Measurements from ENCODE around the gene KRTAP10-11.
"Not testable (repeated sequence)": the region's sequence is repeated elsewhere in the genome, so short reads cannot be mapped to it uniquely, and the experiment has no call there.

Gene KRTAP10-11

DNA sequence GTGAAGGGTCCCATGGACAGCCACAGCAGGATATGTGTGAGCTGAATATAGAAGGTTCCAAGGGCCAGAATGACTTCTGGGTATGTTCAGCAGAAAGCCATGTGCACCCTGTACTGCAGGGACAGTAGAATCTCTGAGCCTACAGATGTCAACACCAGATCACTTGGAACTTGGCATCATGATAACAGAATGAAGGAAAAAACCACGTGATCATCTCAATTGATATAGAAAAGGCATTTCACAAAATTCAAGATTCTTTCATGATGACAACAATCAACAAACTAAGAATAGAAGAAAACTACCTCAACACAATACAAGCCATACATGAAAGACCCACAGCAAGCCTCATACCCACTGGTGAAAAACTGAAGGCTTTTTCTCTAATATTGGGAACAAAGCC is 21.4 kb downstream of the KRTAP10-11 start:
- no peak for DNase-seq

DNA sequence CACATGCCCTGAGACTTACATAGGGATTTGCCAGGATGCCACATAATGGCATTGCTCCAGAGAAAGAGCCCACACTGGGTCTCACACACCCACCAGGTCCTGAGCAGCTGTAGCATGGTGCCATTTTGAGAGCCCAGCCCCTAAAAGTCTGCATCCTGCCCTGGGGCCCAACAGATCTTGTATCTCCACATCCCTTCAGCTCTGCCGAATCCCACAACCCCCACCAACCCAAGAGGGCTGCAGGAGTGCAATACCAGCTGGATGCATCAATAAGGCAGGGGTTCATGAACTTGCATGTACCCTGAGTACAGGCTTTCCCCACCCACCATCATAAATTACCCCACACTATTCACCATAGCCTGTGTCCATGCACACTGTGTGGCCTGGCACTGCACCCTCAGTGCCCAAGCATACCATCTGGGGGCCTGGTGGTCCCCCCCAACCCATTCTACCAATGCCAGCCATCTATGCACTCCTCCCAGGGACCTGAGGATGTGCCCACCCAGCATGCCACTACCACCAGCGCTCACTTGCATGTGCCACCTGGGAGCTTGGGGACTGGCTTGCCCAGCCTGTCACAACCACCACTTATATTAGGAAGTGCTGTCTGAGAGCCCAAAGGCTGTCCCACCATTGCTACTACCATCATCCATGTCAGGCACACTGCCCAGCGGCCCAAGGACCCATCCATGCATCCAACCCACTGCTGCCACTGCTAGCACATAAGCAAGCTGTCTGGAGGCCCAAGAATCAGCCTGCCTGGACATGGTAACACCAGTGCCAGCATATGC is 24.6 kb downstream of the KRTAP10-11 start:
- no peak for DNase-seq

DNA sequence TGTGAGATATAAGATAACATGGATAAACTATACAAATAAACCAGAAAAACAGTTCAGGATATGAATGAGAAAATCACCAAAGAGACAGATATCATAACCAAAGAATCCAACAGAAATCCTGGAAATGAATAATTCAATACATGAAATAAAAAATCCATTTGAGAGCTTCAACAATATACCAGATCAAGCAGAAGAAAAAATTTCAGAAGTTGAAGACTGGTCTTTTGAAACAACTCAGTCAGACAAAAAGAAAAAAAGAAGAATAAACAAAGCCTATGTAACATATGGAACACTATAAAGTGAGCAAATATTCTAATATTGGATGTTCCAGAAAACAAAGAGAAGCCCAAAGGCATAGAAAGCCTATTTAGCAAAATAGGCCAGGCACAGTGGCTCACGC is 25.7 kb downstream of the KRTAP10-11 start:
- DNase-seq, result no peak

DNA sequence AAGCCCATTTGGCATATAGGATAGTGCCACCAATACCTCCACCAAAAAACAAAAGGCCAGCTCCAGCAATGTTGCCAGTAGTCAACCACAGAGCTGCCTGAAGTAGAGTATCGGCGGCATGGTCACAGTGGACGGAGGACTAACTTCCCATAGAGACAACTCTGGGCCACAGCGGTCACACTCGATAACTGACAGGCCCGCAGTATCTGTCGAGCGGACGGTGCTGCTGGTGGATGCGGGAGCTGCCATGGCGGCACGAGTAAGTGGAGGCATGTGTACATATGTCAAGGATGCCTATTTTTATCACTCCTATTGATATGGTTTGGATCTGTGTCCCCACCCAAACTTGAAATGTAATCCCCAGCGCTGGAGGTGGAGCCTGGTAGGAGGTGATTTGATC is 31.7 kb downstream of the KRTAP10-11 start:
- DNase-seq, result no peak

DNA sequence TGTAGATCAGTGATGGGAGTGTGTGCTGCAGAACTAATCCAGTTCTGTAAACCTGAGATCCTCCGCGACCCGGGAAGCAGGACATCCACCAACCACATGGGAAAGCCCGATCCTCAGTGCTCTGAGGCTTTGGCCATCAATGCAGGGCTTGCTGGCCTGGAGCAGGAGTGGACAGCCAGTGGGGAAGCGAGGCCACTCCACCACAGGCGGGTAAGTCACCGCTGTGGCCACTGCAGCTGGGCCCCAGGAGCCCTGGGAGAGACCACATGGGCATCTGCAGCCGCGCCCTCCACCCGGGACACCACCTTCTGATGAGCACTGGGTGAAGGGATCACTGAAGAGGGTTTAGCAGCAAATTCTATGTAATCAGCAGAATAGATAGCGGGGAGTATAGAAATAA is 34.9 kb downstream of the KRTAP10-11 start:
- no peak for DNase-seq

DNA sequence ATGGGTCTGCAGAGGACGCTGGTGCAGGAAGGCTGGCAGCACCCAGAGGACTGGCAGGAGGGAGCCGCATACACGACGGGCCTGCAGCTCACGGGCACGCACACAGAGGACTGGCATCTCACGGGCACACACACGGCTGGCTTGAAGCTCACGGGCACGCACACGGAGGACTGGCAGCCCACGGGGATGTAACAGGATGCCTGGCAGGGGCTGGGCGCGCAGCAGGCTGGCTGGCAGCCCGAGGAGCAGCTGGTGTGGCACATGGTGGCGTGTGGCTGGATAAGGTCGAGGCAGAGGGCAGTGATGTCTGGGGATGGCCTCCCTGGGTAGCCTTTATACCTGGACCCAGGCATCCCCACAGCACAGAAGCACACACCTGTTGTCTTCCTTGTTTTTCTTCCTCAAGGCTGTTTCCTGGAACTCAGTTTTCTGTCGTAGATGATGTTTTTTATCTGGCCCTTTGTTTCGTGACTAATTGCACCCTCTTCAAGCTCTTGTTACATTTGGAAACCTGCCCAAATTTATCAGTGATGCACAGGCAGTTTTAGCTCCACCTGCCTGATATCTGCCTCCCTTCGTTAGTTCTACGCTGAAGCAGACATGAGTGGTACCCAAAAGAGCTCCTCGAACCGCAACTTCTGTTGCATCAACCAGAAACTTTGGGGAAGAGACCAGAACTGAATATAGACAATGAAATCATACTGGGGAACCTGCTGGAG is 35.8 kb downstream of the KRTAP10-11 start, which contains the start of gene KRTAP12-1:
KRTAP12-1 (minus strand) TSS at position 303 of the 719 bp plus-strand sequence; CDS start at position 263, 40 bp downstream.
- DNase-seq, result no peak

DNA sequence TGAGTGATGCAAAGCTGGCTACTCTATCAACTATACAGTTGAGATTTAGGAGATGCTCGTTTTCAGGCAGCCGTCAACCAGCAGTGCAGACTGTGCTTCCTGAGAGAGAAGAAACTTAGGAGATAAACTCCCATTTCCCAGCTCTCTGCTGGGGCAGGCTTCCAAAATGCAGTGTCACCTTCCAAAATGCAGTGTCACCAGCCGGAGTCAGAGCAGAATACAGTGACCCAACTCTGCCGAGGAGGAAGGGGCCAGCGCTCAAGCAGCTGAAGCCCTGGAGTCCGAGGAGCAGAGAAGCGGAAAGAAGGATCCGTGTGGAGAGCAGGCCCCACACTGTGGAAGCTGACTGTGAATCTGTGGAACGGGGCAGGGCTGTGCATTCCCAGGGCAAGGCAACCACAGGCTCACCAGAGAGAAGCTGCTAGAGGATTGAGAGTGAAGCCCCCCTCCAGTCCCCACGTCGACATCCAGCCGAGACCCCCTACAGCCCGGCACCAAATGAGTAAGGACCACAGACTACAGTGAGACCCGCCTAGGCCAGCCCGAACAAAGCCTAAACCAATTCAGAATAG is 36.5 kb downstream of the KRTAP10-11 start:
- no peak for DNase-seq

DNA sequence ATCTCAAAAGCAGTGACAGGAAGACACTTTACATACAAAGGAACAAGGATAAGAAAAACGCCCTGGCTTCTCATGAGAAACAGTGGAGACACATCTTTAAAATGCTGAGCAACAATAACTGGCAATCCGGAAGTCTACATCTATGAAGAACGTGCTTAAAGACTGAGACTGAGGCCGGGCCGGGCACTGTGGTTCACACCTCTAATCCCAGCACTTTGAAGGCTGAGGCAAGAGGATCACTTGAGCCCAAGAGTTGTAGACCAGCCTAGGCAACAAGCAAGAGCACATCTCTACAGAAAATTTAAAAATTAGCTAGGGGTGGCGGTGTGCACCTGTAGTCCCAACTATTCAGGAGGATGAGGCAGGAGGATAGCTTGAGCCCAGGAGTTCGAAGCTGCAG is 37.9 kb downstream of the KRTAP10-11 start:
- no peak for DNase-seq

DNA sequence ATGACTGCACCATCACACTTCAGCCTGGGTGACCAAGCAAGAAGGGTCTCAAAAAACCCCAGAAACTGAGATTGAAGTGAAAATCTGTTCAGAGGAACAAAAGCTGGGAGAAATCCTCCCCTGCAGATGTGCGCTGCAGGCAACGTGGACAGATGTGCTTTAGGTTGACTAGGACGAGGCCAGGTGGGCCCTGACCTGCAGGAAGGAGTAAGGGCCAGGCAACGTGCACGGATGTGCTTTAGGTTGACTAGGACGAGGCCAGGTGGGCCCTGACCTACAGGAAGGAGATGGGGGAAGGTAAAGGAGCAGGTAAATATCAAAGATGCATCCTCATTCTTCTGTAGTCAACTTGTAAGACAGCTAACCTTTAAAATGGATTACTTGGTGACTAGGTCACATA is 38.3 kb downstream of the KRTAP10-11 start:
- DNase-seq, result no peak

DNA sequence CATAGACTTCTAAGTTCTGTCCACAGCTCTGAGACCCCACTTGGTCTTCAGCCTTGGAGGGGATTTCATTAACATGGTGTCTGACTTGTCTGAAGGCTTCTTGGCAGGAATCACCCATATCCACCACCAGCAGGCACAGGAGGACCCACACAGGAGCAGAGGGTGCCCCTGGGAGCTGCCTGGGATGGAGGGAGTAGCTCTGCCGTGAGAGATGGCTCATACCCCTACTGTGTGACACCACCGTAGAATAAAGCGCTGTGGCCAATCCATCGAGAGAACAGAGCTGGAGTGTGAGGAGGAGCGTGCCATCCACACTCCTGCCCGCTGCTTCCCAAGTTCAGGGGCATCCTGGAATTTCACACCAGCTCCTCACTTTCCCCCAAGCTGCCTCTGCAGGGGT is 38.8 kb downstream of the KRTAP10-11 start:
- not testable (repeated sequence) for DNase-seq

DNA sequence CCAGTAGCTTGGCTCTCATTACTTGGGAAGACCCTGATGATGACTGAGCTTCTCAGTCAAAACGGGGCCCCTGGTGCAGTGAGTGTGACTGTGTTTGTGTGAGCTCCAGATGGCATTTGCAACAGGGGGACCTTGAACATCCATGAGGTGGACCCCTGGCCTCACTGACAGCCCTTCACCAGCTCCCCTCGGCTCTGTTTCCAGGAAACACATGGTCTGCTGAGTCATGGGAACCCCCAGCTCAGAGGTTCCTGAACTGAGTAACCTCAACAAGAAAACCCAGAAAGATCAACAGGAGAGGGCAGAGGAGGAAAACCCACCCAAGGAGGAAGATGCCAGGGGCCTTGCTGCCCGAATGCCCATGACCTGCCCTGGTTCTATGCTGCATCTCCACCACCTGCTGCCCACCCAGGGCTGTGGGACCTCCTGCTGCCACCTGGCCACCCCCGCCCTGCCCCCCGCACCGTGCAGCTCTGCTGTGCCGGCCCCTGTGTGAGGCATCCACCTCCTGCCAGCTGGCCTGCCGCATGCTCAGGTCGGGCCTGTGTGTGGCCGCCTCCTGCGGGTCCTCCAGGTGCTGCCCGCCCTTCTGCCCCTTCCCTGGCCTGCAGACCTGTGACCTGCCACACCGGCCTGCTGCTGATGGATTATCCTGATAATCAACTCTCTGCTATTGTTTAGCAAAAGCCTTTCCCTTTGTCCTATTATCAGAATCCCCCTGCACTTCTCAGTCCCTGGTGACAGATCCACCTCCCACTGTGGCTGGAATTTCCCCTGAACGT is 40.0 kb downstream of the KRTAP10-11 start:
- DNase-seq, result no peak

DNA sequence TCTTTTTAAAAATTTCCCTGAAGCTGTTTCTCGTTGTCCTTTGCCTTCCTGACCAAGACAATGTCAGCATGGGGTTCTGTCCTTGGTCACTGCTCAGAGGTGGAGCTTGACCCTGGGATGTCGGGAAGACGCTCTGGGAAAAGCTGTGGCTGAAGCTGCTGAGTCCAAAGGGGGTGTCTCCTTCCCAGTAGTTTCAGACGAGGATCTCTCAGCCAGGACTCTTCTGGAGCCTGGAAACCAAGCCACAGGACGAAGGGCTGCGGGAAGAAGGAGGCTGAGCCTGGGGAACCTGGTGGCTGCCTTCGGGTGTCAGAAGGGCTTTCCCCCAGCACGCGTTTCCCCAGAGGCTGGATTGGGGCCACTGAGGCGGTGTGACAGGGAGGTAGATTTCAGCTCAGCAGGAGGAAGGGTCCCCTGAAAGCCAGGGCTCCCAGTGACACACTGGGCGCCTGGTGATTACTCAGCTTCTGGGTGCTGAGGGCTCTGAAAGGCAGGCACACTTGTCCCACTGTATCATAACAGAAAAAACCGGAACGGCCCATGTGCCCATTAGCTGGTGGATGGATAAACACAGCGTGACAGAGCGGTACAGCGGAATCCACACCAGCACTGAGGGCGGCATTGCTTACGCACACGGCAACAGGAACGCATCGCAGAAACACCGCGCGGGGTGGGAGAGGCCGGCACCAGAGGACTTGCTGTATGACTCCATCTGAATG is 40.8 kb downstream of the KRTAP10-11 start:
- DNase-seq, result no peak

DNA sequence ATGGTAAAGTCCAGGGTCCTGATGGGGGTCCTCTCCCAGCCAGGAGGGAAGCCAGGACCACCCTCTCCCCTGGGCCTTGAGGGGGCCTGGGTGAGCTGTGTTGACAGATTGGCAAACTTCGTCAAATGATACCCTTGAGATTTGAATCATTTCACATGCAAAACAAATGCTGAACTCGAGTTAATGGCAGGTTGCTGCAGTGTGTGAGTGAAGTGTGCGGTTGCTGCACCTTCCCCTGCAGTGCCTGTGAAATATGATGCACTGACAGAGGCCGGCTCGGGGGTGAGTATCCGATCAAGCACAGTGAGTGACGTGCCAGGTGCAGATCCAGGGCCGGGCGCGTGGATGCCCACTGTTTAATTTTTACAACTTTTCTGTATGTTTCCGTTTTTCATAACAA is 41.5 kb downstream of the KRTAP10-11 start:
- no peak for DNase-seq

DNA sequence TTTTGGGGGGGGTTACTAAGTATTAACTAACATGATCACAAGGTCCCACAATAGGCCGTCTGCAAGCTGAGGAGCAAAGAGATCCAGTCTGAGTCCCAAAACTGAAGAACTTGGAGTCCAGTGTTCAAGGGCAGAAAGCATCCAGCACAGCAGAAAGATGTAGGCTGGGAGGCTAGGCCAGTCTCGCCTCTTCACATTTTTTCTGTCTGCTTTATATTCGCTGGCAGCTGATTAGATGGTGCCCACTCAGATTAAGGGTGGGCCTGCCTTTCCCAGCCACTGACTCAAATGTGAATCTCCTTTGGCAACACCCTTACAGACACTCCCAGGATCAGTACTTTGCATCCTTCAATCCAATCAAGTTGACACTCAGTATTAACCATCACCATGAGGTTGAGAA is 43.5 kb downstream of the KRTAP10-11 start:
- DNase-seq, result not testable (repeated sequence)

DNA sequence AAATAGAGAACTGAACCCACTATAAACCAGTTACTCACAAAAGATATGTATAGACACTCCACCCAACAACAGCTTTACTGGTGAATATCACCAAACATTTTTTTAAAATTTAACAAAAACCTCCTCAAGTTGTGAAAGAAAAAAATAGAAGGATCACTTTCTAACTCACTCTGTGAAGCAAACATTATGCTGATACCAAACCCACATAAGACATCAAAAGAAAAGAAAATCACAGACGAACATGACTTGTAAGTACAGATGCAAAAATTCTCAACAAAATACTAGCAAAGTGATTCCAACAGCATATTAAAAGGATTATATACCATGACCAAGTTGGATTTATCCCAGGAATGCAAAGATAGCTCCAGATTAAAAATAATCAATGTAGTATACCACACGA is 45.5 kb downstream of the KRTAP10-11 start:
- no peak for DNase-seq

DNA sequence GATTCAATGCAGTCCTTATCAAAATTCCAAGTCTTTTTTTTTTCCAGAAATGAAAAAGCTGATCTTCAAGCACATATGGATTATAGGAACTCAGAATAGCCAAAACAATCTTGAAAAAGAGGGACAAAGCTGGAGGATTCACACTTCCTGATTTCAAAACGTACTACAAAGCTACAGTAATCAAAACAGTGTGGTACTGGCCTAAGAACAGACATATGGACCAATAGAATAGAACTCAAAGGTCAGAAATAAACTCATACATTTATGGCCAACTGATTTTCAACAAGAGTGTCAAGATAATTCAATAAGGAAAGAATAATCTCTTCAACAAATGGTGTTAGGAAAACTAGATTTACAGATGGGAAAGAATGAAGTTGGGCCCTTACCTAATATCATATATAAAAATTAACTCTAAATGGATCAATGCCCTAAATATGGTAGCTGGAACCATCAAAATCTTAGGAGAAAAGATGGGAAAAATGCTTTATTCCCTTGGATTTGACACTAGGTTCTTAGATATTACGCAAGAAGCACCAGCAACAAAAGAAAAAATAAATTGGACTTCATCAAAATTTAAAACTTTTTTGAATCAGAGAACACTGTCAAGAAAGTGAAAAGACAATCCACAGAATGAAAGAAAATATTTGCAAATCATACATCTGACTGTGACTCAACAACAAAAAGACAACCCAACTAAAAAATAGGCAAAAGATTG is 46.7 kb downstream of the KRTAP10-11 start:
- DNase-seq, result no peak

DNA sequence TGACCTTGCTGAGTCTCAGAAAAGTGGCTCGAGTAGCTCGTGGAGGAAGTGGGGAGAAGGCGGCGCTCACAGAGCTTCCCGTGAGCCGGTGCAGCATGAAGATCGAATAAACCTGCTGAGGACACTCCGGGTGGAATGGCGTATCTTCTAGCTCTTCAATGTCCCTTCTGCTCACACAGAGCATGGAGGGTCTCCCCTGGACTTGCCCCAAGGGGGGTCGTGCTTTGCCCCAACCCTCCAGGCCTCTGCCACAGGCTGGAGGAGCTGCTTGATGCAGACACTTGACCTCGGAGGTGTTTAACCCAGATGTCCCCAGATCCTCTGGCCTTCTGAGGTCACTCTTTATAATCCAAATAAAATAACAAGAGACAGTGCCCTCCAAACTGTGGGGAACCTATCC is 48.6 kb downstream of the KRTAP10-11 start:
- DNase-seq, result no peak

DNA sequence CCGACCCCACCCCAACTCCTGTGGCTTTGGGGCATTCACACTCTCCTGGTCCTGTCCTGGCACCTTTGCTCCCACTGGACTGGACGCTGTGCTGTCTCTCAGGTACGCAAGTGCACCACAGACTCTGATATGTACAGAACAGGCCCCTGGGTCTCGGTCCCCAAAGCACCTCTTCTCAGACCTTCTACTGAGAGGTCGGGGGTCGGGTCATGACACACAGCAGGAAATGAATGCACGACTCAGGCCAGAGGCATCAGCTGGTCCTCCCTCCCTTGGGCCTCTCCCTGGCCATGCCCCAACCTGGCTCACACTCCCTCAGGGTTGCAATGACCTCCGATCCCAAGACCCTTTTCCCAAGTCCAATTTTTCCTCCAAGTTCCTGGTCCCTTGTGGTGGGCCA is 49.0 kb downstream of the KRTAP10-11 start:
- DNase-seq, result no peak

DNA sequence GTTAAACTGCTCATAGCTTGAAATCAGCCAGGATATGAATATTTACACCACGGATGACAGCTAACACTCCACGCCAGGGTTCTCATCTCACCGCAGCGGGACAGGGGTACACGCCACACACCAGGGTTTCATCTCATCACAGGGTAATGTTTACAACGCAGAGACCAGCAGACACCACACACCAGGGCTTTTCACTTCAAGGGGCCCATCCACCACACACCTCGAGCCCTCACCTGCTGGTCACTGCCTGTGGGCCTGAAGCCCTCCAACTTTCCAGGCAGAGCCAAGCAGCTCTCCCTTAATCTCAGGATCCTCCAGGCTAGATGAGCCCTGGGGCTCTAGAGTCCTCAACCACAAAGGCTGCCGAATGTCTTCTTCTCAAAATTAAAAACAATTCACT is 49.4 kb downstream of the KRTAP10-11 start:
- DNase-seq, result no peak

DNA sequence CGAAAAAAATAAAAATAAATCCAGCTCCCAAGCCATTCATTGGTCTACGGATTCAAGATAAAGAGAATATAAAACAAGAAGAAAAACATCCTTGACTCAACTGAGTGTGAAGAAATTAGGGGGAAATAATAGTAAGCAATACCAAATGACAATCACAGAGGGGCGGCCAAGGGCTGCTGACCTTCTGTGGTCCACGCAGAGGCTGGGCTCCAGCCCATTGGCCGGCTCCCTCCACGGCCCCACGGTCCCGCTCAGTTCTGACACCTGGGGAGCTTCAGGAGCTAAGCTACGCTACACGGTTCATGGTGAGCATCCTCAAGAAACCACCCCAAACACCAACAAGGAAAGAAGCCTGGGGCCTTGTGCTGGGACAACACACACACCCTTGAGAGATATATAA is 50.4 kb downstream of the KRTAP10-11 start:
- DNase-seq, result no peak
